RKO (cell line): Measurements from ENCODE around the gene MICOS13.
"Not testable (repeated sequence)": the region's sequence is repeated elsewhere in the genome, so short reads cannot be mapped to it uniquely, and the experiment has no call there.

ENCODE experiments used
- DNase-seq: peaks from one replicate; pipeline ENCODE4 v3.0.0-alpha.2; 2016; ENCODE audit warnings: low spot score

Gene MICOS13

GRCh38 chr19:5700455-5701092, 20.3 kb upstream of the MICOS13 start:
- no peak for DNase-seq

- no peak for DNase-seq
Observed at GRCh38 chr19:5698635-5699422, 18.5 kb upstream of the MICOS13 start.

GRCh38 chr19:5697890-5698634, 17.7 kb upstream of the MICOS13 start:
- no peak for DNase-seq

GRCh38 chr19:5697022-5697889, 16.9 kb upstream of the MICOS13 start:
- no peak for DNase-seq

GRCh38 chr19:5696196-5697021, 16.1 kb upstream of the MICOS13 start:
- DNase-seq = no peak

GRCh38 chr19:5695649-5696195, 15.4 kb upstream of the MICOS13 start:
- no peak for DNase-seq

GRCh38 chr19:5694956-5695648, 14.8 kb upstream of the MICOS13 start:
- no peak for DNase-seq

GRCh38 chr19:5694167-5694955, 14.0 kb upstream of the MICOS13 start:
- DNase-seq = no peak

- no peak for DNase-seq
Observed at GRCh38 chr19:5693195-5694166, 13.2 kb upstream of the MICOS13 start.

- no peak for DNase-seq
Observed at GRCh38 chr19:5692723-5693194, 12.4 kb upstream of the MICOS13 start.

GRCh38 chr19:5691822-5692722, 11.8 kb upstream of the MICOS13 start:
- peak; percentile 74 for DNase-seq

- DNase-seq = peak; percentile 80
Observed at GRCh38 chr19:5690955-5691821, 10.9 kb upstream of the MICOS13 start.

GRCh38 chr19:5690125-5690954, 10.0 kb upstream of the MICOS13 start, which contains the start of gene RPL36:
RPL36 (plus strand) TSS chr19:5690295; CDS start chr19:5690508, 213 bp downstream.
- peak; percentile 94 for DNase-seq

GRCh38 chr19:5688262-5688881, 8.1 kb upstream of the MICOS13 start:
- DNase-seq = not testable (repeated sequence)
